GM20000 (cell line): ENCODE results near the gene INHBC.

Source experiments
- DNase-seq: peaks from one replicate; pipeline ENCODE4 v3.0.0; 2012; ENCODE audit warnings: low spot score
- CTCF ChIP-seq: IDR thresholded peaks from 2 replicates; pipeline ENCODE4 v1.5.1; 2012; ENCODE audit warnings: mild to moderate bottlenecking, control low read depth; ENCODE audit errors: extremely low read depth, missing control alignments

INHBC gene

GRCh38 chr12:57475271-57476161, 40.9 kb downstream of the INHBC start:
- TF ChIP-seq CTCF = peak; percentile 4
- no peak for DNase-seq

DNA sequence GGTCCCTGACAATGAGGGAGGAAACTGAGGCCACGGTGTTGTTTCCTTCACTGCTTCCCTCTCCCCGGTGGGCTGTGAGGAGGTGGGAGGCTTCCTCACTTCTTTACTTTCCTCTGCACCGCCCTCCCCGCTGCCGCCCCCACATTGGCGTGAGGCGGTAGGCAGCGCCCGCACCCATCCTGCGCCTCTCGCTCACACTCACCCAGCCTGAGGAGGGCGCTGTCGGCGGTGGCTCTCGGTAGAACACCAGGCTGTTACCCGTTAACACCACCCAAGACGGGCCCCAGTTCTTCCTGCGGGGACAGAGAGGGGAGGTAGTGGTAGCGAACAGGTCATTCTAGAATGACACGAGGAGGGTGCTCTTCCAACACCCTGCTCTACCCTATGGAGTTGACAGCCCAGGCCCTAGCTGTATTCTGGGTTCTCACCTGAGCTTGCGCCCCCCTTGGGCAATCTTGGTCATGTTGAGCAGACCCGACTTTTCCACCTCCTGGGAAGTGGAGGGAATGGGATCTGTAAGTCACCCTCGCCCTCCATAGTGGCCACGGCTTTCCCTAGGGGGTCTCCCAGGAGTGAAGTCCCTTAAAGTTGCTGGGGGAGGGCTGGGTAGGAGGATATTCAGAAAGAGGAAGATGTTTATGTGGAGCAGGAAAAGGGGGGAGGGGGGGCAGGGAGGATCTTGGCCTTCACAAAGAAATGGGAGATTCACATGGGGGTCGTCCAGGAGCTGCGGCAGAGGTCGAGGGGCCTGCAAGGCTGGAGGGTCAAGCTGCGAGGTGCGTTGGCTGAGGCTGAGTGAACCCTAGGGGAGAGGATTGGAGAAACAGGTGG, 41.8 kb downstream of the INHBC start:
- peak; percentile 82 for DNase-seq
- peak; percentile 68 for TF ChIP-seq CTCF

GRCh38 chr12:57476993-57477709, 42.6 kb downstream of the INHBC start:
- DNase-seq = no peak
- no peak for TF ChIP-seq CTCF

- DNase-seq = peak; percentile 71
- TF ChIP-seq CTCF = no peak
These were observed 43.4 kb downstream of the INHBC start for GRCh38 chr12:57477710-57478681.

DNA sequence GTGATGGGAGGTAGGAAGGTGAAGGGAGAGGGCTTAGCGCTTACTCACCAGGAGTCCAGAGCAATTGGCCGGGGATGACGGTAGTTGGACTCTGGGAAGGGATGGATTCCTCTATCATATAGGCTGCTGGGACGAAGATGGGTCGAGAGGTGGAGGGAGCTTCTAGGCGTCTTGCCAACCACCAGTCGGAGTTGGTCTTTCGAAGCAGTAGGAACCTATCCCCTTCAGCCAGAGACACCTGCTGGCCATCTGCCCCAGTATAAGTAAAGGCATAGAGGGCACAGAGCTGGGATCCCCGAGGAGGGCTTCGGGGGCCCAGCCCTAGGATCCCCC, 44.4 kb downstream of the INHBC start:
- no peak for DNase-seq
- TF ChIP-seq CTCF = no peak

DNA sequence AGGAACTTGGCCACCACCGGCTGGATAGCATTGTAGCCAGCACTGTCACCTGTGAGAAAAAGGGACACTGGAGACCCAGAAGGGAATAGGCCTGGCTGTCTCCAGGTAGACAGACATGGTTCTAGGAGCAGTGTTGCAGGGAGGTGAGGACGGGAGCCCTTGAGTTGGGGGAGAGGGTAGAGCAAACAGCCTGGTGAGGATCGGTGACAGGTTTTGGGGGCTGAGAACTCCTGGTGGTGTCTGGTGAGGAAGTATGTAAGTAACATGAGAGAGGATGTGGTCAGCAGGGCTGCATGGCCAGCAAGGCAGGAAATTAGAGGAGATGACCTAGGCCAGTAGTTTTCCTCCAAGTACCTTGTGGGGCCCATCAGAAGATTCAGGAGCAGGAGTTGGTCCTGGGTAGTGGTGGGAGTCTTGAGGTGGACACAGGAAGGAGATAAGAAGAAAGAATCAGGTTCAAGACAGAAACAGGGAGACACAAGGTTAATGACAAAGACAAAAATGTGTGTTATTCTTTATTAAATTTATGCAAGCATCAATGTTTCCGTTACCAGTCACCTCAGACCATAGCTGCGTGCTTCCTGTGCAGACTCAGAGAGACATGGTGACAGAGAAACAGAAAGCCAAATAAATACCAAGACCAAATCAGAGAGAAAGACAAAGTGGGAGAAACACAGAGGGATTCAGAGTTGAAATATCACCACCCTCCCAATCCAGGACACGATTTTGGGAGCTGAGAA, 45.0 kb downstream of the INHBC start, which contains the start of gene ARHGAP9:
ARHGAP9 (minus strand) TSS at position 491 of the 740 bp plus-strand sequence; CDS start at position 31, 460 bp downstream.
- peak; percentile 78 for DNase-seq
- TF ChIP-seq CTCF = no peak
